ENCODE data around the gene SMPD2.
A peak's percentile ranks its signal among the peaks of the same experiment; 100 is the strongest.

Gene SMPD2

DNA sequence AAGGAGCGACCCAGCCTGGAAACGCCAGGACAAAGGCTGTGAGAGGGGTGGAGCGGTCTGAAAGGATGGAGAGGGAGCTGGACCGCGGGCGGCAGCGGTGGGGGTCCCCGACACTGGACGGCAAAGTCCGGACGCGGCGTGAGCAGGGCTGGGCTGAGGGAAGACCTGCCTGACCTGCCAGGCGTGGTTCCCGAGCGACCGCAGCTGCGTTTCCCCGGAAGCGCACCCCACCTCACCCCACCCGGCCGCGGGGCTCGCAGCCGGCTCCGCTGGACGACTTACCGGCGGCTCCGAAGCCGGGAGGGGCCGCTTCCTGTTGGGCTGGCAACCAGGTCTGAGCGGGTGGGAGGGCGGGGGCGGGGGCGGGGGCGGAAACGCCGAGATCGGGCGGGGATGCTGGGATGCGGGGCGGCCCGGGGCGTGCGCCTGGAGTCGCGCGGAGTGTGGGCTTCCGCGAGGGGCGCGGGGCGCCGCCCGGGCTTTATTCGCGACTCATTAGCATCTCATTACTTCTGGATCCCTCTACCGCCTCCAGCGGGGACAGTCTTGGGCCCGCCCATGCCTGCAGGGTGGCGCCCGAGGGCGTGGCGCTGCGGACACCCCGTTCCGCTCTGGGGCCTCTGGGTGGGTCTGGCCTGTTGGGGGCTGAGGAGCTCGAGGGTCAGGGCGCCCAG lies 15.1 kb downstream of the SMPD2 start, which contains the start of gene MICAL1 (continued):
- TF ChIP-seq, protein P1, sequence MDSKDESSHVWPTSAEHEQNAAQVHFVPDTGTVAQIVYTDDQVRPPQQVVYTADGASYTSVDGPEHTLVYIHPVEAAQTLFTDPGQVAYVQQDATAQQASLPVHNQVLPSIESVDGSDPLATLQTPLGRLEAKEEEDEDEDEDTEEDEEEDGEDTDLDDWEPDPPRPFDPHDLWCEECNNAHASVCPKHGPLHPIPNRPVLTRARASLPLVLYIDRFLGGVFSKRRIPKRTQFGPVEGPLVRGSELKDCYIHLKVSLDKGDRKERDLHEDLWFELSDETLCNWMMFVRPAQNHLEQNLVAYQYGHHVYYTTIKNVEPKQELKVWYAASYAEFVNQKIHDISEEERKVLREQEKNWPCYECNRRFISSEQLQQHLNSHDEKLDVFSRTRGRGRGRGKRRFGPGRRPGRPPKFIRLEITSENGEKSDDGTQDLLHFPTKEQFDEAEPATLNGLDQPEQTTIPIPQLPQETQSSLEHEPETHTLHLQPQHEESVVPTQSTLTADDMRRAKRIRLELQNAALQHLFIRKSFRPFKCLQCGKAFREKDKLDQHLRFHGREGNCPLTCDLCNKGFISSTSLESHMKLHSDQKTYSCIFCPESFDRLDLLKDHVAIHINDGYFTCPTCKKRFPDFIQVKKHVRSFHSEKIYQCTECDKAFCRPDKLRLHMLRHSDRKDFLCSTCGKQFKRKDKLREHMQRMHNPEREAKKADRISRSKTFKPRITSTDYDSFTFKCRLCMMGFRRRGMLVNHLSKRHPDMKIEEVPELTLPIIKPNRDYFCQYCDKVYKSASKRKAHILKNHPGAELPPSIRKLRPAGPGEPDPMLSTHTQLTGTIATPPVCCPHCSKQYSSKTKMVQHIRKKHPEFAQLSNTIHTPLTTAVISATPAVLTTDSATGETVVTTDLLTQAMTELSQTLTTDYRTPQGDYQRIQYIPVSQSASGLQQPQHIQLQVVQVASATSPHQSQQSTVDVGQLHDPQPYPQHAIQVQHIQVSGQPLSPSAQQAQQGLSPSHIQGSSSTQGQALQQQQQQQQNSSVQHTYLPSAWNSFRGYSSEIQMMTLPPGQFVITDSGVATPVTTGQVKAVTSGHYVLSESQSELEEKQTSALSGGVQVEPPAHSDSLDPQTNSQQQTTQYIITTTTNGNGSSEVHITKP (tag by site-specific recombination; IDR thresholded peaks at IDR 0.05) = peak; percentile 52; the same call in 1 of the 2 replicates
- TF ChIP-seq, protein P2, sequence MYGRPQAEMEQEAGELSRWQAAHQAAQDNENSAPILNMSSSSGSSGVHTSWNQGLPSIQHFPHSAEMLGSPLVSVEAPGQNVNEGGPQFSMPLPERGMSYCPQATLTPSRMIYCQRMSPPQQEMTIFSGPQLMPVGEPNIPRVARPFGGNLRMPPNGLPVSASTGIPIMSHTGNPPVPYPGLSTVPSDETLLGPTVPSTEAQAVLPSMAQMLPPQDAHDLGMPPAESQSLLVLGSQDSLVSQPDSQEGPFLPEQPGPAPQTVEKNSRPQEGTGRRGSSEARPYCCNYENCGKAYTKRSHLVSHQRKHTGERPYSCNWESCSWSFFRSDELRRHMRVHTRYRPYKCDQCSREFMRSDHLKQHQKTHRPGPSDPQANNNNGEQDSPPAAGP (tag by site-specific recombination; IDR thresholded peaks at IDR 0.05) = peak; percentile 33
- TF ChIP-seq, protein P3, sequence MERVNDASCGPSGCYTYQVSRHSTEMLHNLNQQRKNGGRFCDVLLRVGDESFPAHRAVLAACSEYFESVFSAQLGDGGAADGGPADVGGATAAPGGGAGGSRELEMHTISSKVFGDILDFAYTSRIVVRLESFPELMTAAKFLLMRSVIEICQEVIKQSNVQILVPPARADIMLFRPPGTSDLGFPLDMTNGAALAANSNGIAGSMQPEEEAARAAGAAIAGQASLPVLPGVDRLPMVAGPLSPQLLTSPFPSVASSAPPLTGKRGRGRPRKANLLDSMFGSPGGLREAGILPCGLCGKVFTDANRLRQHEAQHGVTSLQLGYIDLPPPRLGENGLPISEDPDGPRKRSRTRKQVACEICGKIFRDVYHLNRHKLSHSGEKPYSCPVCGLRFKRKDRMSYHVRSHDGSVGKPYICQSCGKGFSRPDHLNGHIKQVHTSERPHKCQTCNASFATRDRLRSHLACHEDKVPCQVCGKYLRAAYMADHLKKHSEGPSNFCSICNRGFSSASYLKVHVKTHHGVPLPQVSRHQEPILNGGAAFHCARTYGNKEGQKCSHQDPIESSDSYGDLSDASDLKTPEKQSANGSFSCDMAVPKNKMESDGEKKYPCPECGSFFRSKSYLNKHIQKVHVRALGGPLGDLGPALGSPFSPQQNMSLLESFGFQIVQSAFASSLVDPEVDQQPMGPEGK (tag by site-specific recombination; IDR thresholded peaks at IDR 0.05) = peak; percentile 86; the same call in 1 of the 2 replicates
- TF ChIP-seq, protein P4, sequence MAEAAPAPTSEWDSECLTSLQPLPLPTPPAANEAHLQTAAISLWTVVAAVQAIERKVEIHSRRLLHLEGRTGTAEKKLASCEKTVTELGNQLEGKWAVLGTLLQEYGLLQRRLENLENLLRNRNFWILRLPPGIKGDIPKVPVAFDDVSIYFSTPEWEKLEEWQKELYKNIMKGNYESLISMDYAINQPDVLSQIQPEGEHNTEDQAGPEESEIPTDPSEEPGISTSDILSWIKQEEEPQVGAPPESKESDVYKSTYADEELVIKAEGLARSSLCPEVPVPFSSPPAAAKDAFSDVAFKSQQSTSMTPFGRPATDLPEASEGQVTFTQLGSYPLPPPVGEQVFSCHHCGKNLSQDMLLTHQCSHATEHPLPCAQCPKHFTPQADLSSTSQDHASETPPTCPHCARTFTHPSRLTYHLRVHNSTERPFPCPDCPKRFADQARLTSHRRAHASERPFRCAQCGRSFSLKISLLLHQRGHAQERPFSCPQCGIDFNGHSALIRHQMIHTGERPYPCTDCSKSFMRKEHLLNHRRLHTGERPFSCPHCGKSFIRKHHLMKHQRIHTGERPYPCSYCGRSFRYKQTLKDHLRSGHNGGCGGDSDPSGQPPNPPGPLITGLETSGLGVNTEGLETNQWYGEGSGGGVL (tag by site-specific recombination; IDR thresholded peaks at IDR 0.05) = peak; percentile 68
- TF ChIP-seq, protein P5, sequence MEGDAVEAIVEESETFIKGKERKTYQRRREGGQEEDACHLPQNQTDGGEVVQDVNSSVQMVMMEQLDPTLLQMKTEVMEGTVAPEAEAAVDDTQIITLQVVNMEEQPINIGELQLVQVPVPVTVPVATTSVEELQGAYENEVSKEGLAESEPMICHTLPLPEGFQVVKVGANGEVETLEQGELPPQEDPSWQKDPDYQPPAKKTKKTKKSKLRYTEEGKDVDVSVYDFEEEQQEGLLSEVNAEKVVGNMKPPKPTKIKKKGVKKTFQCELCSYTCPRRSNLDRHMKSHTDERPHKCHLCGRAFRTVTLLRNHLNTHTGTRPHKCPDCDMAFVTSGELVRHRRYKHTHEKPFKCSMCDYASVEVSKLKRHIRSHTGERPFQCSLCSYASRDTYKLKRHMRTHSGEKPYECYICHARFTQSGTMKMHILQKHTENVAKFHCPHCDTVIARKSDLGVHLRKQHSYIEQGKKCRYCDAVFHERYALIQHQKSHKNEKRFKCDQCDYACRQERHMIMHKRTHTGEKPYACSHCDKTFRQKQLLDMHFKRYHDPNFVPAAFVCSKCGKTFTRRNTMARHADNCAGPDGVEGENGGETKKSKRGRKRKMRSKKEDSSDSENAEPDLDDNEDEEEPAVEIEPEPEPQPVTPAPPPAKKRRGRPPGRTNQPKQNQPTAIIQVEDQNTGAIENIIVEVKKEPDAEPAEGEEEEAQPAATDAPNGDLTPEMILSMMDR (tag by site-specific recombination; IDR thresholded peaks at IDR 0.05) = peak; percentile 97
- no peak for TF ChIP-seq ZNF2 (tag by site-specific recombination; IDR thresholded peaks at IDR 0.05)
- no peak for TF ChIP-seq ZNF121 (tag by site-specific recombination; IDR thresholded peaks at IDR 0.05)
- TF ChIP-seq ZNF510 (tag by site-specific recombination; IDR thresholded peaks at IDR 0.05; ENCODE audit: insufficient replicate concordance) = no peak
- no peak for TF ChIP-seq ZNF521 (tag by site-specific recombination; IDR thresholded peaks at IDR 0.05)
- TF ChIP-seq ZNF416 (tag by site-specific recombination; IDR thresholded peaks at IDR 0.05) = no peak
- no peak for TF ChIP-seq ZNF830 (tag by site-specific recombination; IDR thresholded peaks at IDR 0.05; ENCODE audit: low read depth)
- TF ChIP-seq, protein P6, sequence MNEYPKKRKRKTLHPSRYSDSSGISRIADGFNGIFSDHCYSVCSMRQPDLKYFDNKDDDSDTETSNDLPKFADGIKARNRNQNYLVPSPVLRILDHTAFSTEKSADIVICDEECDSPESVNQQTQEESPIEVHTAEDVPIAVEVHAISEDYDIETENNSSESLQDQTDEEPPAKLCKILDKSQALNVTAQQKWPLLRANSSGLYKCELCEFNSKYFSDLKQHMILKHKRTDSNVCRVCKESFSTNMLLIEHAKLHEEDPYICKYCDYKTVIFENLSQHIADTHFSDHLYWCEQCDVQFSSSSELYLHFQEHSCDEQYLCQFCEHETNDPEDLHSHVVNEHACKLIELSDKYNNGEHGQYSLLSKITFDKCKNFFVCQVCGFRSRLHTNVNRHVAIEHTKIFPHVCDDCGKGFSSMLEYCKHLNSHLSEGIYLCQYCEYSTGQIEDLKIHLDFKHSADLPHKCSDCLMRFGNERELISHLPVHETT (tag by site-specific recombination; IDR thresholded peaks at IDR 0.05) = no peak
- TF ChIP-seq, protein P7, sequence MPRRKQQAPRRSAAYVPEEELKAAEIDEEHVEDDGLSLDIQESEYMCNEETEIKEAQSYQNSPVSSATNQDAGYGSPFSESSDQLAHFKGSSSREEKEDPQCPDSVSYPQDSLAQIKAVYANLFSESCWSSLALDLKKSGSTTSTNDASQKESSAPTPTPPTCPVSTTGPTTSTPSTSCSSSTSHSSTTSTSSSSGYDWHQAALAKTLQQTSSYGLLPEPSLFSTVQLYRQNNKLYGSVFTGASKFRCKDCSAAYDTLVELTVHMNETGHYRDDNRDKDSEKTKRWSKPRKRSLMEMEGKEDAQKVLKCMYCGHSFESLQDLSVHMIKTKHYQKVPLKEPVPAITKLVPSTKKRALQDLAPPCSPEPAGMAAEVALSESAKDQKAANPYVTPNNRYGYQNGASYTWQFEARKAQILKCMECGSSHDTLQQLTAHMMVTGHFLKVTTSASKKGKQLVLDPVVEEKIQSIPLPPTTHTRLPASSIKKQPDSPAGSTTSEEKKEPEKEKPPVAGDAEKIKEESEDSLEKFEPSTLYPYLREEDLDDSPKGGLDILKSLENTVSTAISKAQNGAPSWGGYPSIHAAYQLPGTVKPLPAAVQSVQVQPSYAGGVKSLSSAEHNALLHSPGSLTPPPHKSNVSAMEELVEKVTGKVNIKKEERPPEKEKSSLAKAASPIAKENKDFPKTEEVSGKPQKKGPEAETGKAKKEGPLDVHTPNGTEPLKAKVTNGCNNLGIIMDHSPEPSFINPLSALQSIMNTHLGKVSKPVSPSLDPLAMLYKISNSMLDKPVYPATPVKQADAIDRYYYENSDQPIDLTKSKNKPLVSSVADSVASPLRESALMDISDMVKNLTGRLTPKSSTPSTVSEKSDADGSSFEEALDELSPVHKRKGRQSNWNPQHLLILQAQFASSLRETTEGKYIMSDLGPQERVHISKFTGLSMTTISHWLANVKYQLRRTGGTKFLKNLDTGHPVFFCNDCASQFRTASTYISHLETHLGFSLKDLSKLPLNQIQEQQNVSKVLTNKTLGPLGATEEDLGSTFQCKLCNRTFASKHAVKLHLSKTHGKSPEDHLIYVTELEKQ (tag by site-specific recombination; IDR thresholded peaks at IDR 0.05; ENCODE audit: borderline replicate concordance) = no peak
- no peak for TF ChIP-seq OVOL3 (tag by site-specific recombination; IDR thresholded peaks at IDR 0.05)
- TF ChIP-seq TRIM28 (IDR thresholded peaks at IDR 0.05; ENCODE audit: borderline replicate concordance, low read length) = no peak
- TF ChIP-seq ZNF266 (tag by site-specific recombination; IDR thresholded peaks at IDR 0.05; ENCODE audit: low read depth) = no peak
- TF ChIP-seq, protein P8, sequence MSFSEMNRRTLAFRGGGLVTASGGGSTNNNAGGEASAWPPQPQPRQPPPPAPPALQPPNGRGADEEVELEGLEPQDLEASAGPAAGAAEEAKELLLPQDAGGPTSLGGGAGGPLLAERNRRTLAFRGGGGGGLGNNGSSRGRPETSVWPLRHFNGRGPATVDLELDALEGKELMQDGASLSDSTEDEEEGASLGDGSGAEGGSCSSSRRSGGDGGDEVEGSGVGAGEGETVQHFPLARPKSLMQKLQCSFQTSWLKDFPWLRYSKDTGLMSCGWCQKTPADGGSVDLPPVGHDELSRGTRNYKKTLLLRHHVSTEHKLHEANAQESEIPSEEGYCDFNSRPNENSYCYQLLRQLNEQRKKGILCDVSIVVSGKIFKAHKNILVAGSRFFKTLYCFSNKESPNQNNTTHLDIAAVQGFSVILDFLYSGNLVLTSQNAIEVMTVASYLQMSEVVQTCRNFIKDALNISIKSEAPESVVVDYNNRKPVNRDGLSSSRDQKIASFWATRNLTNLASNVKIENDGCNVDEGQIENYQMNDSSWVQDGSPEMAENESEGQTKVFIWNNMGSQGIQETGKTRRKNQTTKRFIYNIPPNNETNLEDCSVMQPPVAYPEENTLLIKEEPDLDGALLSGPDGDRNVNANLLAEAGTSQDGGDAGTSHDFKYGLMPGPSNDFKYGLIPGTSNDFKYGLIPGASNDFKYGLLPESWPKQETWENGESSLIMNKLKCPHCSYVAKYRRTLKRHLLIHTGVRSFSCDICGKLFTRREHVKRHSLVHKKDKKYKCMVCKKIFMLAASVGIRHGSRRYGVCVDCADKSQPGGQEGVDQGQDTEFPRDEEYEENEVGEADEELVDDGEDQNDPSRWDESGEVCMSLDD (tag by site-specific recombination; IDR thresholded peaks at IDR 0.05) = peak; percentile 94
- no peak for TF ChIP-seq ZNF350 (tag by site-specific recombination; IDR thresholded peaks at IDR 0.05)
- TF ChIP-seq ZNF324 (tag by site-specific recombination; IDR thresholded peaks at IDR 0.05) = no peak
- no peak for TF ChIP-seq ZNF311 (tag by site-specific recombination; IDR thresholded peaks at IDR 0.05; ENCODE audit: borderline replicate concordance)

All from HEK293 (cell line).